SK-N-SH (cell line): ENCODE results near the gene MAST4.

Source experiments
- CTCF ChIP-seq: fragments of 200-600 bp; sonication (generic); IDR thresholded peaks from 2 replicates; pipeline ENCODE4 v1.6.1; 2017; ENCODE audit warnings: antibody characterized with exemption, mild to moderate bottlenecking, moderate library complexity
- EP300 ChIP-seq, 2 experiments: IDR thresholded peaks; 2 replicates each; pipeline versions ENCODE4 v1.4.0 to v1.6.1; 2012; ENCODE audit warnings: borderline replicate concordance in 1 of 2, low read depth in 1 of 2, low read length in 1 of 2
- EZH2phosphoT487 ChIP-seq: fragments of 200-600 bp; sonication (generic); IDR thresholded peaks from 2 replicates; pipeline ENCODE4 v1.6.1; 2017; ENCODE audit warnings: low read depth, mixed run types, mild to moderate bottlenecking, antibody characterized with exemption, moderate library complexity, borderline replicate concordance
- GABPA ChIP-seq: IDR thresholded peaks from 2 replicates; pipeline ENCODE4 v1.4.0; 2012; ENCODE audit warnings: low read depth, mild to moderate bottlenecking
- JUND ChIP-seq: IDR thresholded peaks from 2 replicates; pipeline ENCODE4 v1.4.0; 2012
- POLR2AphosphoS5 ChIP-seq: IDR thresholded peaks from 2 replicates; pipeline ENCODE4 v1.6.1; 2012; ENCODE audit warnings: low read depth, low read length
- RAD21 ChIP-seq: IDR thresholded peaks from 2 replicates; pipeline ENCODE4 v1.6.1; 2012; ENCODE audit warnings: mild to moderate bottlenecking, low read length
- REST ChIP-seq: IDR thresholded peaks from 2 replicates; pipeline ENCODE4 v1.6.1; 2012; ENCODE audit warnings: mild to moderate bottlenecking, low read depth, low read length, moderate library complexity
- RFX5 ChIP-seq: IDR thresholded peaks from 2 replicates; pipeline ENCODE4 v1.6.1; 2012; ENCODE audit warnings: mild to moderate bottlenecking, improper control_type of control experiment, low read length
- TCF12 ChIP-seq: IDR thresholded peaks from 2 replicates; pipeline ENCODE4 v1.4.0; 2012
- USF2 ChIP-seq: fragments of 150-350 bp; IDR thresholded peaks from 2 replicates; pipeline ENCODE4 v1.6.1; 2017; ENCODE audit warnings: antibody characterized with exemption, low read length, low read depth, borderline replicate concordance
- YY1 ChIP-seq: IDR thresholded peaks from 2 replicates; pipeline ENCODE4 v1.4.0; 2012; ENCODE audit warnings: low read depth, mild to moderate bottlenecking

- TF ChIP-seq EZH2phosphoT487 (no peak), JUND (no peak), CTCF (no peak), REST (no peak), POLR2AphosphoS5 (no peak), TCF12 (no peak), GABPA (no peak), EP300 (IDR thresholded peaks at IDR 0.05; ENCODE audit: borderline replicate concordance in 1 of 2, low read depth in 1 of 2, low read length in 1 of 2) (no peak), RAD21 (no peak), USF2 (no peak), YY1 (no peak), RFX5 (no peak)
These were observed 498.5 kb downstream of the MAST4 start for GRCh38 chr5:67094476-67095300.
